ENCODE data around the gene SLX9. TPM values are rescaled to one million over a fixed set of nuclear protein-coding genes. Genes with fewer than 3 reads are reported as not detected.

Gene SLX9
- total RNA-seq, 5 donors from 2014 or later (not counting 1 experiment from before 2014, with no cell fraction given), result 16.7 to 32.2 (median 26.7) TPM

GRCh38 chr21:45003331-45004058 is 63.7 kb downstream of the SLX9 start:
- H3K27me3 Mint-ChIP-seq, result peaks cover 6 to 9% of the 10 kb centered on the region in 2 donors
- no peak overlapping the region for H3K27ac ChIP-seq (ENCODE audit: low read length)
- no peak overlapping the region for H3K4me3 Mint-ChIP-seq
- DNase-seq (no peak), ATAC-seq (replicated peaks in 1 of 4) (no peak)
- peaks cover 0 to 6% (median 6%) of the 10 kb centered on the region in 3 donors for H3K9me3 Mint-ChIP-seq
- no peak overlapping the region for H3K4me3 ChIP-seq (ENCODE audit: control insufficient read depth in 1 of 2, extremely low read depth in 1 of 2, low read length in 1 of 2)
- H3K4me1 Mint-ChIP-seq, result no peaks in the 10 kb centered on the region
- POLR2A ChIA-PET, result no interaction called here
- H3K36me3 ChIP-seq (ENCODE audit: control insufficient read depth in 2 of 2, extremely low read depth in 1 of 2, insufficient read depth in 1 of 2, low read length in 1 of 2), result no peaks in the 10 kb centered on the region
- CTCF ChIA-PET, result no interaction called here
- H3K36me3 Mint-ChIP-seq, result no peaks in the 10 kb centered on the region
- 86% methylated on average over 10 of the region's 14 CpGs for WGBS (ENCODE audit: insufficient coverage)
- H3K9me3 ChIP-seq, result no peaks in the 10 kb centered on the region
- H3K27me3 ChIP-seq (replicated peaks in 1 of 2; ENCODE audit: control insufficient read depth in 2 of 2, extremely low read depth in 1 of 2, insufficient read depth in 2 of 2, low read length in 1 of 2), result peaks cover 0 to 28% of the 10 kb centered on the region in 2 experiments
- no peak overlapping the region for H3K27ac Mint-ChIP-seq
- no peaks in the 10 kb centered on the region for H3K4me1 ChIP-seq (ENCODE audit: control insufficient read depth in 1 of 2, extremely low read depth in 1 of 2, insufficient read depth in 2 of 2, low read length in 2 of 2)

- Histone ChIP-seq H3K4me1 (ENCODE audit: control insufficient read depth in 1 of 2, extremely low read depth in 1 of 2, insufficient read depth in 2 of 2, low read length in 2 of 2) (no peaks in the 10 kb centered on the region), H3K27ac (ENCODE audit: low read length) (no peak overlapping the region), H3K27me3 (replicated peaks in 1 of 2; ENCODE audit: control insufficient read depth in 2 of 2, extremely low read depth in 1 of 2, insufficient read depth in 2 of 2, low read length in 1 of 2) (peaks cover 0 to 24% of the 10 kb centered on the region in 2 experiments), H3K9me3 (no peaks in the 10 kb centered on the region), H3K36me3 (ENCODE audit: control insufficient read depth in 2 of 2, extremely low read depth in 1 of 2, insufficient read depth in 1 of 2, low read length in 1 of 2) (no peaks in the 10 kb centered on the region), H3K4me3 (ENCODE audit: control insufficient read depth in 1 of 2, extremely low read depth in 1 of 2, low read length in 1 of 2) (no peak overlapping the region)
- Mint-ChIP-seq H3K4me3 (no peak overlapping the region), H3K27ac (no peak overlapping the region), H3K36me3 (no peaks in the 10 kb centered on the region), H3K27me3 (peaks cover 9 to 14% of the 10 kb centered on the region in 2 donors), H3K4me1 (no peaks in the 10 kb centered on the region), H3K9me3 (peaks cover 0 to 6% (median 6%) of the 10 kb centered on the region in 3 donors)
- ATAC-seq (replicated peaks in 1 of 4) (no peak), DNase-seq (no peak)
- ChIA-PET CTCF (no interaction called here), POLR2A (no interaction called here)
- 90% methylated on average over 8 of the region's 8 CpGs for WGBS (ENCODE audit: insufficient coverage)
Observed at GRCh38 chr21:45004059-45004422, 64.2 kb downstream of the SLX9 start.

DNA sequence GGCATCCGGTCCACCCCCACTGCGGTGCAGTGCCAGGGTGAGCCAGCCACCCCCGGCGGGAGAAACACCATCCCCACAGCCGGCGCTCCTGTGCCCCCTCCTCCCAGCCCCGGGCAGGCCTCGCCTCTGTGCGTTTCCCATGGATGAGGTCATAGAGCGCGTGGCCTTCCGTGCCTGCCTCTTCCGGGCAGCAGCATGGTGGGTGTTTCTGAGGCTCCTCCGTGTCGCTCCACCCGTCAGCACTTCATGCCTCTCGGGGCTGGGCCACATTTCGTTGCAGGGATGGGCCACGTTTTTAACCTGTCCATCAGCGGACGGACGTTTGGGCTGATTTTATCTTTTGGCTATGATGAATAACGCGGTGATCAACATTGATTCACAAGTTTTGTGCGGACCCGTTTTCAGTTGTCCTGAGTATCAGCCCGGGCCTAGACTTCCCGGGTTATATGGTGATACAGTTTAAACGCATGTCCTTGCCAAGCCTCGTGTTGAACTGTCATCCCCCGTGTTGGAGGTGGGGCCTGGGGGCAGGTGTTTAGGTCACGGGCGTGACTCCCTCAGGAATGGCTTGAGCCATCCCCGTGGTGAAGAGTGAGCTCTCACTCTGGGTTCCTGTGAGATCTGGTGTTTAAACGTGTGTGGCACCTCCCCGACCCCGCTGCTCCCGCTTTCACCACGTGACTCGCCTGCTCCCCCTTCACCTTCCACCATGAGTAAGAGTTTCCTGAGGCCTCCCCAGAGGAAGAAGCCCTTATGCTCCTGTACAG is 64.8 kb downstream of the SLX9 start:
- peaks cover 0 to 6% (median 6%) of the 10 kb centered on the region in 3 donors for H3K9me3 Mint-ChIP-seq
- no peak overlapping the region for H3K27ac ChIP-seq (ENCODE audit: low read length)
- peak in 1 of 35 experiments; percentile 5 for DNase-seq
- ChIA-PET CTCF (no interaction called here), POLR2A (interaction anchor here in 1 of 2 donors (0.6 kb wide), 1 partner anchor 811 kb away, joined by 9 read pairs; no protein-coding TSS in a partner anchor)
- no peaks in the 10 kb centered on the region for H3K36me3 Mint-ChIP-seq
- H3K4me1 Mint-ChIP-seq, result no peaks in the 10 kb centered on the region
- no peaks in the 10 kb centered on the region for H3K36me3 ChIP-seq (ENCODE audit: control insufficient read depth in 2 of 2, extremely low read depth in 1 of 2, insufficient read depth in 1 of 2, low read length in 1 of 2)
- peaks cover 9 to 15% of the 10 kb centered on the region in 2 donors for H3K27me3 Mint-ChIP-seq
- H3K27me3 ChIP-seq (replicated peaks in 1 of 2; ENCODE audit: control insufficient read depth in 2 of 2, extremely low read depth in 1 of 2, insufficient read depth in 2 of 2, low read length in 1 of 2), result peaks cover 0 to 18% of the 10 kb centered on the region in 2 experiments
- WGBS (ENCODE audit: insufficient coverage), result 83% methylated on average over 38 of the region's 40 CpGs
- no peak overlapping the region for H3K4me3 ChIP-seq (ENCODE audit: control insufficient read depth in 1 of 2, extremely low read depth in 1 of 2, low read length in 1 of 2)
- H3K4me1 ChIP-seq (ENCODE audit: control insufficient read depth in 1 of 2, extremely low read depth in 1 of 2, insufficient read depth in 2 of 2, low read length in 2 of 2), result no peaks in the 10 kb centered on the region
- H3K4me3 Mint-ChIP-seq, result no peak overlapping the region
- no peak overlapping the region for H3K27ac Mint-ChIP-seq
- ATAC-seq (replicated peaks in 1 of 4), result no peak
- no peaks in the 10 kb centered on the region for H3K9me3 ChIP-seq

DNA sequence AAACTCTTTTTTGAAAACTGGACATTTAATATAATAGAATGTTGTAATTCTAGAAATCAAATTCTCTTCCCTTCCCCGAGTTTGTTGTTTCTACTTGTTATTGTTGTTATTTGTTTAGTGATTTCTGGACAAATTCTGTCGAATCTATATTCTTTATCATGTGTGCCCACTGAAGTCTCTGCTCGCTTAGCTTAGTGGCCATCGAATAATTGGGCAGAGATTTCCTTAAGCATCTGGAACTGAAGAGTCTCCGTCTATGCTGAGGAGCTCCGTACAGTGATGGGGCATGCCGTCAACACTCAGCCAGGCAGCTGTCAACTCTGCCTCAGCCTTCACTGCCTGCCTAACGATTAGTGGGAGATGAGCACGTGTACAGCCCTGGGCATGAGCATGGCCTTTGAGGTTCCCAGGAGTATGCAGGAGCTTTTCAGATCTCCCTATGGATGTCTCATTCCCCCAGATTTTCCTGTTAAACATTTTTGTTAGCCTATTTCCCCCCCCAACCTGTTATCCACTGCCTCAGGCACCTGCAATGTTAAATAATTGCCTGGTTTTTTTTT is 66.8 kb downstream of the SLX9 start:
- Mint-ChIP-seq H3K9me3 (peaks cover 0 to 6% (median 6%) of the 10 kb centered on the region in 3 donors), H3K27me3 (peaks cover 15 to 29% of the 10 kb centered on the region in 2 donors), H3K4me1 (no peaks in the 10 kb centered on the region), H3K4me3 (no peak overlapping the region), H3K36me3 (no peaks in the 10 kb centered on the region), H3K27ac (no peak overlapping the region)
- H3K27me3 ChIP-seq (replicated peaks in 1 of 2; ENCODE audit: control insufficient read depth in 2 of 2, extremely low read depth in 1 of 2, insufficient read depth in 2 of 2, low read length in 1 of 2), result peaks cover 0 to 18% of the 10 kb centered on the region in 2 experiments
- no peak for DNase-seq
- POLR2A ChIA-PET, result interaction anchor here in 1 of 2 donors (0.7 kb wide), 1 partner anchor 78 kb away, joined by 7 read pairs; no protein-coding TSS in a partner anchor
- no peak overlapping the region for H3K27ac ChIP-seq (ENCODE audit: low read length)
- no peak for ATAC-seq (replicated peaks in 1 of 4)
- no peak overlapping the region for H3K4me3 ChIP-seq (ENCODE audit: control insufficient read depth in 1 of 2, extremely low read depth in 1 of 2, low read length in 1 of 2)
- CTCF ChIA-PET, result interaction anchor here in 1 of 2 donors (0.6 kb wide), 1 partner anchor 16 kb away, joined by 4 read pairs; no protein-coding TSS in a partner anchor
- no peaks in the 10 kb centered on the region for H3K4me1 ChIP-seq (ENCODE audit: control insufficient read depth in 1 of 2, extremely low read depth in 1 of 2, insufficient read depth in 2 of 2, low read length in 2 of 2)
- no peaks in the 10 kb centered on the region for H3K36me3 ChIP-seq (ENCODE audit: control insufficient read depth in 2 of 2, extremely low read depth in 1 of 2, insufficient read depth in 1 of 2, low read length in 1 of 2)
- no peaks in the 10 kb centered on the region for H3K9me3 ChIP-seq
- 86% methylated on average over 7 of the region's 9 CpGs for WGBS (ENCODE audit: insufficient coverage)

DNA sequence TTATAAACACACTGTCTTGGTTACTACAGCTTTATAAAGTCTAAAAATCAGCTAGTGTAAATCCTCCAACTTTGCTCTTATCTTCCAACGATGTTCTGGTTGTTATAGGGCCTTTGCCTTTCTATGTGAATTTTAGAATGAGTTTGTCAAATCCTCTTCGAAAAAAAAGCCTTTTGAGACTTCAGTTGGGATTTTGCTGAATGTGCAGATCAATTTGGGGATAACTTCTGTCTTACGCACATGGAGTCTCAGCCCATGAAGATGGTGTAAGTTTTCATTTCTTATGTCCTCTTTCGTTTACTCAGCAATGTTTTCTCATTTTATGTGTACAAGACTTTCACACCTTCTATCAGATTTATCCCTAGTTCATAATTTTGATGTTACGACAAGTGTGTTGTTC is 69.8 kb downstream of the SLX9 start:
- Histone ChIP-seq H3K27me3 (replicated peaks in 1 of 2; ENCODE audit: control insufficient read depth in 2 of 2, extremely low read depth in 1 of 2, insufficient read depth in 2 of 2, low read length in 1 of 2) (peaks cover 0 to 36% of the 10 kb centered on the region in 2 experiments), H3K36me3 (ENCODE audit: control insufficient read depth in 2 of 2, extremely low read depth in 1 of 2, insufficient read depth in 1 of 2, low read length in 1 of 2) (no peaks in the 10 kb centered on the region), H3K27ac (ENCODE audit: low read length) (no peak overlapping the region), H3K4me1 (ENCODE audit: control insufficient read depth in 1 of 2, extremely low read depth in 1 of 2, insufficient read depth in 2 of 2, low read length in 2 of 2) (no peaks in the 10 kb centered on the region), H3K4me3 (ENCODE audit: control insufficient read depth in 1 of 2, extremely low read depth in 1 of 2, low read length in 1 of 2) (no peak overlapping the region), H3K9me3 (no peaks in the 10 kb centered on the region)
- 63% methylated on average over 1 of the region's 5 CpGs for WGBS (ENCODE audit: insufficient coverage)
- Mint-ChIP-seq H3K4me3 (no peak overlapping the region), H3K27ac (no peak overlapping the region), H3K4me1 (no peaks in the 10 kb centered on the region), H3K36me3 (no peaks in the 10 kb centered on the region), H3K27me3 (peaks cover 18 to 41% of the 10 kb centered on the region in 2 donors), H3K9me3 (peaks cover 0 to 6% (median 6%) of the 10 kb centered on the region in 3 donors)
- ChIA-PET CTCF (no interaction called here), POLR2A (no interaction called here)
- DNase-seq, result no peak
- ATAC-seq (replicated peaks in 1 of 4), result no peak

DNA sequence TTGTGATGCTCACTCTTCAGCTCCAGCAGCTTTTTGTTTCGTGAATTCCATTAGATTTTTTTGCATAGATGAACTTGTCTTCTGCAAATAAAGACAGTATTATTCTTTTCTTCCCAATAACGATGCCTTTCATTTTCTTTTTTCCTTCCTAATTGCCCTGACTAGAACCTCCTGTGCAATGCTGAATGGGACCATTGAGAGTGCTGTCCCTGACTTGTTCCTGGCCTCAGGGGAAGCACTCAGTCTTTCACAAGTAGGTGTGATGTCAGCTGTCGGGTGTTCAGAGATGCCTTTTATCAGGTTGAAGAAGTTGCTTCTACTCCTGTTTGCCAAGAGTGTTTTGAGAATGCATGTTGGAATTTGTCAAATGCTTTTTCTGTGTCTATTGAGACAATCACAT is 70.3 kb downstream of the SLX9 start:
- CTCF ChIA-PET, result no interaction called here
- no peaks in the 10 kb centered on the region for H3K36me3 Mint-ChIP-seq
- peaks cover 0 to 6% (median 4%) of the 10 kb centered on the region in 3 donors for H3K9me3 Mint-ChIP-seq
- H3K4me3 Mint-ChIP-seq, result no peak overlapping the region
- H3K27me3 Mint-ChIP-seq, result peaks cover 18 to 46% of the 10 kb centered on the region in 2 donors
- 59% methylated on average over 3 of the region's 3 CpGs for WGBS (ENCODE audit: insufficient coverage)
- H3K4me3 ChIP-seq (ENCODE audit: control insufficient read depth in 1 of 2, extremely low read depth in 1 of 2, low read length in 1 of 2), result no peak overlapping the region
- H3K27ac ChIP-seq (ENCODE audit: low read length), result no peak overlapping the region
- no peak overlapping the region for H3K27ac Mint-ChIP-seq
- DNase-seq (no peak), ATAC-seq (replicated peaks in 1 of 4) (no peak)
- H3K4me1 Mint-ChIP-seq, result no peaks in the 10 kb centered on the region
- H3K27me3 ChIP-seq (replicated peaks in 1 of 2; ENCODE audit: control insufficient read depth in 2 of 2, extremely low read depth in 1 of 2, insufficient read depth in 2 of 2, low read length in 1 of 2), result peaks cover 0 to 41% of the 10 kb centered on the region in 2 experiments
- POLR2A ChIA-PET, result no interaction called here
- no peaks in the 10 kb centered on the region for H3K4me1 ChIP-seq (ENCODE audit: control insufficient read depth in 1 of 2, extremely low read depth in 1 of 2, insufficient read depth in 2 of 2, low read length in 2 of 2)
- H3K36me3 ChIP-seq (ENCODE audit: control insufficient read depth in 2 of 2, extremely low read depth in 1 of 2, insufficient read depth in 1 of 2, low read length in 1 of 2), result no peaks in the 10 kb centered on the region
- no peaks in the 10 kb centered on the region for H3K9me3 ChIP-seq
